Stomach (tissue), 9 donors: ENCODE measurements around the gene RAPGEFL1. TPM values are rescaled to one million over a fixed set of nuclear protein-coding genes. Genes with fewer than 3 reads are reported as not detected.

Source experiments
- DNase-seq, 2 donors: peaks; one replicate each; pipeline versions ENCODE4 v3.0.0 to v3.0.0-alpha.2; 2013 to 2019
- H3K27ac ChIP-seq, 5 donors: fragments of 200-600 bp in 4 of 5; sonication (generic) in 4 of 5; one replicate each; pipeline ENCODE4 v1.5.1; 2013 to 2019; ENCODE audit warnings: mild to moderate bottlenecking in 1 of 5, moderate library complexity in 1 of 5
- H3K27me3 ChIP-seq, 3 donors: fragments of 200-600 bp; sonication (generic); one replicate each; pipeline ENCODE4 v1.5.1; 2017 to 2019; ENCODE audit warnings: mixed run types in 1 of 3
- H3K36me3 ChIP-seq, 4 donors: fragments of 200-600 bp; sonication (generic); 1 replicate in 3 of 4; 2 replicates in 1 of 4; pipeline ENCODE4 v1.5.1; 2016 to 2019
- H3K4me1 ChIP-seq, 4 donors: fragments of 200-600 bp; sonication (generic); one replicate each; pipeline ENCODE4 v1.5.1; 2016 to 2019
- H3K4me3 ChIP-seq, 4 donors: fragments of 200-600 bp; sonication (generic) in 3 of 4; one replicate each; pipeline ENCODE4 v1.5.1; 2016 to 2019; ENCODE audit warnings: mild to moderate bottlenecking in 1 of 4
- H3K9me3 ChIP-seq, 4 donors: fragments of 200-600 bp; sonication (generic); one replicate each; pipeline ENCODE4 v1.5.1; 2016 to 2019
- EP300 ChIP-seq: sonication (generic); formaldehyde crosslinking; IDR thresholded peaks from one replicate; pipeline ENCODE4 v1.6.1; 2017; ENCODE audit warnings: antibody characterized with exemption
- POLR2A ChIP-seq, 4 donors: fragments of 450-650 bp; IDR thresholded peaks; one replicate each; pipeline ENCODE4 v1.6.1; 2016; ENCODE audit warnings: antibody characterized with exemption in 4 of 4, control low read depth in 2 of 4, mild to moderate bottlenecking in 1 of 4, moderate library complexity in 1 of 4
- POLR2AphosphoS5 ChIP-seq, 3 donors: sonication (generic); formaldehyde crosslinking; IDR thresholded peaks; one replicate each; pipeline ENCODE4 v1.6.1; 2016; ENCODE audit warnings: antibody characterized with exemption in 3 of 3
- WGBS, 5 donors: extraction: QIAGEN DNeasy Blood & Tissue Kit in 3 of 5; methylation state at CpG; one replicate each; pipeline versions ENCODE4 v1.1.5 to v1.1.7; 2013 to 2018; 5-methylcytosine and 5-hydroxymethylcytosine counted together
- intact Hi-C: fragments of 100-400 bp; cut with DNase I; formaldehyde crosslinking; loops from one replicate; pipeline ENCODE4 v1.15.1; 2023; ENCODE audit warnings: low total_unique reads
- polyA plus RNA-seq, 3 donors: library from polyadenylated mRNA; stranded (reverse); fragments of 200-250 nt; gene quantifications; one replicate each; pipeline ENCODE4 v1.2.3, GENCODE V29; 2013
- total RNA-seq, 5 donors: library from RNA; depleted of rRNA; stranded (reverse); fragments of >200 nt; gene quantifications; one replicate each; pipeline versions ENCODE4 v1.1.0 to v1.2.3, GENCODE V29; 2014 to 2016
- TF ChIP-seq, protein P1 (sequence below), 7 experiments: fragments of 450-650 bp in 4 of 7; fragments of 200-600 bp in 3 of 7; sonication (generic) in 3 of 7; IDR thresholded peaks; one replicate each; pipeline ENCODE4 v1.5.1; 2016 to 2019; ENCODE audit warnings: antibody characterized with exemption in 7 of 7, control low read depth in 2 of 7, mild to moderate bottlenecking in 1 of 7
- donor health status: healthy with polysubstance abuse.
- donor health status: Bipolar disorder and iron deficiency.
- donor health status: healthy.

RAPGEFL1 gene
- total and polyA plus RNA-seq, 8 donors, result 5.2 to 294 (median 24.6) TPM

DNA sequence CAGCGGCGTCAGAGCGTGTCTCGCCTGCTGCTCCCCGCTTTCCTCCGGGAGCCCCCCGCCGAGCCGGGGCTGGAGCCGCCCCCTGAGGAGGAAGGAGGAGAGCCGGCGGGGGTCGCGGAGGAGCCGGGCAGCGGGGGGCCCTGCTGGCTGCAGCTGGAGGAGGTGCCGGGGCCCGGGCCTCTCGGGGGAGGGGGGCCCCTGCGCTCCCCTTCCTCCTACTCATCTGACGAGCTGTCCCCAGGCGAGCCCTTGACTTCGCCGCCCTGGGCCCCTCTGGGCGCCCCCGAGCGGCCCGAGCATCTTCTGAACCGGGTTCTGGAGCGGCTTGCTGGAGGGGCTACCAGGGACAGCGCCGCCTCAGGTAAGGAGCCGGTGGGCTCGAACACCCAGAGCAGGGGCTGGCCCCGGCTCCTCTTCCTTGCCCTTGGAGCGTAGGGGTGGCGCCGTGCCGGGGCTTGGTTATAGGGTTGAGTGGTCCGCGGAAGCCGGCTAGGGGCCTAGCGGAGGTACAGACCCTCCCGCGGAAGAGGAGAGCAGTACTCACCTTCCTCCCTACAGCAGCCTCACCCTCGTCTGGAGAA, 841 bp downstream of the RAPGEFL1 start:
- intact Hi-C loops, result no loop called here
- 24 to 54% (median 37%) methylated on average over 4 to 44 of the region's 46 CpGs for WGBS, 5 donors
- TF ChIP-seq, protein P1, sequence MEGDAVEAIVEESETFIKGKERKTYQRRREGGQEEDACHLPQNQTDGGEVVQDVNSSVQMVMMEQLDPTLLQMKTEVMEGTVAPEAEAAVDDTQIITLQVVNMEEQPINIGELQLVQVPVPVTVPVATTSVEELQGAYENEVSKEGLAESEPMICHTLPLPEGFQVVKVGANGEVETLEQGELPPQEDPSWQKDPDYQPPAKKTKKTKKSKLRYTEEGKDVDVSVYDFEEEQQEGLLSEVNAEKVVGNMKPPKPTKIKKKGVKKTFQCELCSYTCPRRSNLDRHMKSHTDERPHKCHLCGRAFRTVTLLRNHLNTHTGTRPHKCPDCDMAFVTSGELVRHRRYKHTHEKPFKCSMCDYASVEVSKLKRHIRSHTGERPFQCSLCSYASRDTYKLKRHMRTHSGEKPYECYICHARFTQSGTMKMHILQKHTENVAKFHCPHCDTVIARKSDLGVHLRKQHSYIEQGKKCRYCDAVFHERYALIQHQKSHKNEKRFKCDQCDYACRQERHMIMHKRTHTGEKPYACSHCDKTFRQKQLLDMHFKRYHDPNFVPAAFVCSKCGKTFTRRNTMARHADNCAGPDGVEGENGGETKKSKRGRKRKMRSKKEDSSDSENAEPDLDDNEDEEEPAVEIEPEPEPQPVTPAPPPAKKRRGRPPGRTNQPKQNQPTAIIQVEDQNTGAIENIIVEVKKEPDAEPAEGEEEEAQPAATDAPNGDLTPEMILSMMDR (IDR thresholded peaks at IDR 0.05), result no peak
- TF ChIP-seq EP300 (no peak), POLR2AphosphoS5 (IDR thresholded peaks at IDR 0.05) (no peak), POLR2A (IDR thresholded peaks at IDR 0.05) (no peak)
- H3K27ac ChIP-seq, result peak overlapping the region; percentile 5 to 77 (median 74)
- peaks cover 37 to 57% (median 46%) of the 10 kb centered on the region in 4 donors for H3K4me1 ChIP-seq
- H3K36me3 ChIP-seq, result peaks cover 8 to 31% (median 25%) of the 10 kb centered on the region in 4 donors
- peak overlapping the region; percentile 52 to 61 (median 59) for H3K4me3 ChIP-seq
- peak in 1 of 2 donors; percentile 44 for DNase-seq
- no peaks in the 10 kb centered on the region for H3K9me3 ChIP-seq
- H3K27me3 ChIP-seq, result peaks cover 0 to 8% (median 0%) of the 10 kb centered on the region in 3 donors

DNA sequence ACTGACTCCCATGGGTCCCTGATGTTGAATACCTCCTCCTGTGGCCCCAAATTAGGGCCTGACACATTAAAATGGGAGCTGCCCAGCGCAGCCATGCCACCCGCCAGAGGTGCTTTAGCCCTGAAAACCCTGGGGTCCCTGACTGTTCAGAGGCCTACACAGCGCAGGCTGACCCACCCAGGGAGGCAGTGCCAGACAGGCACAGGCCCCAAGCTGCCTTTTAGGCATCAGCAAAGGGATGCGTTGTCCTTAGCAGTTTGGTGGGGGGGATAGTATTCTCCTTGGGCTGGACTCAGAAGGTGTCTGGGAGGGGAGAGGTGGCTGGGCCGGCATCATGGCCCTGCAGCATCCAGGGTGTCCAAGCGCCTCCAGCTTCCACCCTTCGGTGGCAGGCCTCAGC, 1.4 kb downstream of the RAPGEFL1 start:
- intact Hi-C loops, result no loop called here

DNA sequence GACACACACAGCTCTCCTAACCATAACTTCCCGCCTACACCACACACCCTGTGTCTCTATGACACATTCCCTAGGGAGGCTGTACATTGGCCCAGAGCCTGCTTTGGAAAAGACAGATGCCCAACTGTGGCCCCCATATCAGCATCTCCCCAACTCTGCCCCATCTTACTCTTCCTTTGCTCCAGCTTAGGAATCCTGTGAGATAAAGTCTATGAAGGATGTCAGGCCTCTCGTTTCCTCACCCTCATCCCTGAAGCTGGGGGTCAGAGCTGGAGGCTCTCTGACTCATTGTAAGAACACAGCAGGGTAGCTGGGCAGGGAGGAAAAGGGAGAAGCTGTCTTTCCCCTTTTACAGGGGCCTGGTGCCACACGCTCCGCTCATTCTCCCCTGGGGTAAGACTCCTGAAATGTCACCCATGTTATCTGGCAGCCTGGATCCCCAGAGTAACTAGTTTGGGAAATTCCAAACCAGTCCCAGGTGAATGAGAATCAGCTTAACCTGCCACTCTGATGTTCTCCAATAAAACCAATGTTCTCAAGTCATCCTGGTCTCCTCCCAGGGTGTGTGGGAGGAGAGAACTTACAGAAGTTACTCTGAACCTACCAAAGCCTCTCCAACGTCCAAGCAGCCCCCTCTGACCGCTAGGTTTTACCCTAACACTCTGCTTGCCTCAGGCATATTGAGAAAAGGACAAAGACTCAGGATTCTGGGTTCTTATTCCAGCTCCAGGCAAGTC, 2.8 kb downstream of the RAPGEFL1 start:
- 58 to 72% (median 68%) methylated on average over 6 of the region's 6 CpGs for WGBS, 5 donors

More for the DNA sequence above, 1.4 kb downstream of the RAPGEFL1 start:
- Histone ChIP-seq H3K9me3 (no peaks in the 10 kb centered on the region), H3K4me3 (peak overlapping the region in 3 of 4 donors; percentile 52 to 61 (median 60)), H3K27ac (peak overlapping the region in 4 of 5 donors; percentile 5 to 79 (median 77)), H3K36me3 (peaks cover 8 to 25% (median 20%) of the 10 kb centered on the region in 4 donors), H3K4me1 (peaks cover 37 to 57% (median 46%) of the 10 kb centered on the region in 4 donors), H3K27me3 (peaks cover 0 to 8% (median 0%) of the 10 kb centered on the region in 3 donors)
- TF ChIP-seq POLR2A (IDR thresholded peaks at IDR 0.05) (no peak), POLR2AphosphoS5 (IDR thresholded peaks at IDR 0.05) (no peak), EP300 (no peak)
- TF ChIP-seq, protein P1 (IDR thresholded peaks at IDR 0.05), result no peak
- peak in 1 of 2 donors; percentile 17 for DNase-seq
- WGBS, 5 donors, result 87 to 95% (median 93%) methylated on average over 5 to 7 of the region's 7 CpGs

DNA sequence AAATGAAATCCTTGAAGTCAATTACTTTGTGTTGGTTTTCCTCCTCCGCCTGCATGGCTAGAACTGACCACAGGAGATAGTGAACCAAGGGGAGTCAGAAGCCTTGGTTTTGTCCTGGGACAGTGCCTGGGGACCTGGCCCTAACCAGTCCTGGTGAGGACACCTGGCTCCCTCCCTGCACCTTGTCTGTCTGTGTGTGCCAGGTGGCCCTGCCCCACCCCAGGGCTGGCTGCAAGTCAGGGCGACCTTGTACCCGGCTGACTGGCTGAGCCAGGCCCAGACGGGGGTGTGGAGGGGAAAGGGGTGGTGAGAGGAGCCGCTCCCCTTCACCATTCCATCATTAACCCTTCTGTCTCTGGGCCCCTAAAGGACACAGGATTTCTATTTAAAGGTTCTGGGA, 3.4 kb downstream of the RAPGEFL1 start:
- H3K4me1 ChIP-seq, result peaks cover 37 to 57% (median 46%) of the 10 kb centered on the region in 4 donors
- peak; percentile 81 to 83 for DNase-seq
- WGBS, 5 donors, result 18 to 53% (median 26%) methylated on average over 3 to 5 of the region's 5 CpGs
- H3K27ac ChIP-seq, result peak overlapping the region; percentile 44 to 79 (median 77)
- peak in 2 of 3 donors; percentile 28 to 46 for TF ChIP-seq POLR2AphosphoS5 (IDR thresholded peaks at IDR 0.05)
- TF ChIP-seq, protein P1 (IDR thresholded peaks at IDR 0.05), result no peak
- H3K36me3 ChIP-seq, result peaks cover 0 to 11% (median 4%) of the 10 kb centered on the region in 4 donors
- H3K9me3 ChIP-seq, result no peaks in the 10 kb centered on the region
- no peak overlapping the region for H3K4me3 ChIP-seq
- intact Hi-C loops, result no loop called here
- H3K27me3 ChIP-seq, result peaks cover 0 to 8% (median 0%) of the 10 kb centered on the region in 3 donors

More for the DNA sequence above, 2.8 kb downstream of the RAPGEFL1 start:
- peak in 1 of 2 donors; percentile 23 for DNase-seq
- Histone ChIP-seq H3K4me3 (no peak overlapping the region), H3K9me3 (no peaks in the 10 kb centered on the region), H3K27ac (peak overlapping the region; percentile 44 to 79 (median 77)), H3K27me3 (peaks cover 0 to 8% (median 0%) of the 10 kb centered on the region in 3 donors), H3K36me3 (peaks cover 0 to 13% (median 6%) of the 10 kb centered on the region in 4 donors), H3K4me1 (peaks cover 37 to 57% (median 46%) of the 10 kb centered on the region in 4 donors)
- TF ChIP-seq EP300 (no peak), POLR2AphosphoS5 (IDR thresholded peaks at IDR 0.05) (no peak), POLR2A (IDR thresholded peaks at IDR 0.05) (no peak)
- TF ChIP-seq, protein P1 (IDR thresholded peaks at IDR 0.05), result no peak
- intact Hi-C loops, result no loop called here
